GM18861 (cell line): Measurements from ENCODE around the gene FGGY.
A peak's percentile ranks its signal among the peaks of the same experiment; 100 is the strongest.
"Not testable (repeated sequence)": the region's sequence is repeated elsewhere in the genome, so short reads cannot be mapped to it uniquely, and the experiment has no call there.

Experiments used
- ATAC-seq: cut with Tn5 transposase; IDR thresholded peaks from one replicate; pipeline ENCODE4 v1.9.1; 2021; ENCODE audit not compliant: unreplicated experiment

The FGGY gene

GRCh38 chr1:59691261-59691660 is 394.4 kb downstream of the FGGY start:
- no peak for ATAC-seq

GRCh38 chr1:59692591-59692990 is 395.7 kb downstream of the FGGY start:
- ATAC-seq, result no peak

- no peak for ATAC-seq
These were observed 396.5 kb downstream of the FGGY start for GRCh38 chr1:59693406-59693805.

GRCh38 chr1:59695252-59695651 is 398.4 kb downstream of the FGGY start:
- no peak for ATAC-seq

- peak; percentile 10 for ATAC-seq
These were observed 399.7 kb downstream of the FGGY start for GRCh38 chr1:59696421-59697115.

- ATAC-seq, result peak; percentile 60
These were observed 400.4 kb downstream of the FGGY start for GRCh38 chr1:59697150-59697800.

- ATAC-seq, result no peak
These were observed 401.5 kb downstream of the FGGY start for GRCh38 chr1:59698386-59698785.

DNA sequence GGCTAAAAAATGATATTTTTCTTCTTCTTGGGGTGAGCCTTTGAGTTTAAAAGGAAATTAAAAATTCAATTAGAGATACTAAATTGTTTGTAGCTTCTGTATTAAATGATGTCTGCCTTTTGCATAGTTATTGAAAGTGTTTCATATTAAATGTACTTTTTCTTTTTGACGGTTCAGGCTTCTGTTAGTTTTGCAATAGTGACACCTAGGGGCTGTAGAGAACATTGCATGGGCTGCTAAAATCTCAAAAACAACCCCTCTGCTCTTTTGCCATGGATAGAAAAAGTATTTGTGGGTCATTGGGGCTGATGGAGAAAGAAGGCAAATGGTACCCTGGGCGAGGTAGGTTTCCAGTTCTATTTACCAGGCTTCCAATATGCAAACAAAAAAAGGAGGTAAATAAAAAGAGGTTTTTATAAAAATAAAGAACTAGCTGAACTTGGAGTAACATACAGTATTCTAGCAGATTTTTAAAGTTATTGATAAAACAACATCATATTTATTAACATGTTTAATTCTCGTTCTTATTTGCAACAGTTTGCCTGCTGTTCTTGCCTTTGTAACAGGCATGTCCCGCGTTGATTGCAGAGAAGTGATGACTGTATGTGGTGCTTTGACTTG is 402.4 kb downstream of the FGGY start:
- no peak for ATAC-seq

DNA sequence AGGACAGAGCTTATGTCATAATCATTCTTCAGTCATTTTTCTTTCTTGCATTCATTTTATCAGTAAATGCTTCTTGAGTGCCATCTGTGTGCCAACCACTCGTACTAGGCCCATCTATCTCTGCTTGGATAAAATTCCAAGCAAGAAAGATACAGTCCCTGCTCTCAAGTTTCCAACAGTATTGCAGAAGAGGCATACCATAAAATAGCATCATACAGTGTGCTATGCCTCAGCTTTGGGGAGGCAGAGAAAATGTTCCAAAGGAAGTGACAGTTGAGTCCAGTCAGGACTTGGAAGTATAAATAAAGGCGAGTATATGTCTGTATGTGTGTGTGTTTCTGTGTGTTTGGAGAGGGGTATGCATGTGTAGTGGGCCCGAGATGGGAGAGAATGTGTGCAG is 404.5 kb downstream of the FGGY start:
- no peak for ATAC-seq

GRCh38 chr1:59703226-59703917 is 406.5 kb downstream of the FGGY start:
- ATAC-seq, result no peak

DNA sequence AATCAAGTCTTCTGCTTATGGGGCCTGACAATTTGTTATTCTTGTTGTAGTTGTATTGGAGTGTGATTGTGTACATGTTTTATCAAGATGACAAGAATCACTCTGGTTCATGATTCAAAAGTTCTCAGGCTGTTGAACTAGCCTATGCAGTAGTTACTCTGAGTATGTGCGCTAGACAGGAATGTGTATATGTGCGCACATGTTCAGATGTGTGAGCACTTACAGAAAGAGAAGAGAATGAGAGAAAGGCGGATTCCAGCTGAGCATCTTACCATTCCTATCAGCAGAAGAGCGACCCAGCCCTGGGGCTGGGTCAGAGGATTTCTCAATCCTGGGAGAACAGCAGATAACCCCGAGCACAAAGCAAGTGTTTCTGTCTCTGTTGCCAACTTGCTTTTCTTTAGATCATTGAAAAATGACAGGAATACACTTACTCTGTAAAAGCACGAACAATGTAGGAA is 407.1 kb downstream of the FGGY start:
- no peak for ATAC-seq

DNA sequence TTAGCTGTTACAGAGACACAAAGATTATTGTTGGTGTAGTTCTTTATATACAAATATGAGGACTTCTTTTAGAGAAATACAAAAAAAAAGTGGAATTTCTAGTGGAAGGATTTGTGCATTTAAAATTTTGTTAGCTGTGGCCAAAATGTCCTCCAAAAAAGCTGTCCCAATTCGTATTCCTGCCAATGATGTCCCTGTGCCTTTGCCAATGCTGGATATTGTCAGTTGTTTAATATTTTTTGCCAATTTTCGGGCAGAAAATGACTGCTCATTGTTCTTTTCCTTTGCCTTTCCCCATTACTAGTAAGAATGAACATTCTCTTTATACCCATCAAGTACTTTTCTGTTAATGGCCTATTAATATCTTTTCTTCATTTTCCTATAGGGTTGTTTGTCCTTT is 407.8 kb downstream of the FGGY start:
- ATAC-seq, result no peak

DNA sequence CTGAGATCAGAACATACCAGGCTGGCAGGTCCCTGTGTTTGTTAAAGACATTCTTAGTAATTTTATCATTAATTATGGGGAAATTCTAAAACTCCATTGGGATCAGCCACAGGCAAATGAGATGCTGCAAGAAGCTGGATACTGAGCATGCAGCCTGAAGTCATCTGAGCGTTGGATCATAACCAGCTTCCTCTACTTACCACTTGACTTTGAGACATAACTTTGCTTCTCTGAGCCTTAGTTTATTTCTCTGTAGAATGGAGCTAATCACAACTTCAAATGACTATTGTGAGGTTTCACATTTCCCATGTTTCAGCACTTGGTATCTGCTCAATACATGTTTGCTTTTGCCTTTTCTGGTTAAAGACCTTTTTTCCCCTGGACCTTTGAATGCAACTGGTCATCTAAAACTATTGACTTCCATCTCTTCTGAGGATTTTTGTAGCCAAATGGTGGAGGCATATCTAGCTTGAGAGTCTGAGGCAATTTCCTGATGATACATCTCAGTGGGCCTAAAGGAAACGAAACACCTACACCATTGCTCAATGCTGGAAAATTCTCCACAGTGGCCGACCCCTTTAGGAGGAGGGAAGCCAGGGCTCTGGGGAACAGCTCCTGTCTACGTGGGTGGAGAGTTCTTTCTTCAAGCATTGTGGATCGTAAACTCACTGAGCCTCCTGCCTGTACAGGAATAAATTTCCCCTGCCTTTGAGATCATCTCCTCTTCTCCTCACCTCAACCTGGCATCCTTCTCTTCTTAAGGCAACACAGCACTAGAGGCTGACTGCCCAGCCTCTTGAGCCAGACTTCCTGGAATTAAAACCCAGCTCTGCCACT is 408.8 kb downstream of the FGGY start:
- no peak for ATAC-seq

DNA sequence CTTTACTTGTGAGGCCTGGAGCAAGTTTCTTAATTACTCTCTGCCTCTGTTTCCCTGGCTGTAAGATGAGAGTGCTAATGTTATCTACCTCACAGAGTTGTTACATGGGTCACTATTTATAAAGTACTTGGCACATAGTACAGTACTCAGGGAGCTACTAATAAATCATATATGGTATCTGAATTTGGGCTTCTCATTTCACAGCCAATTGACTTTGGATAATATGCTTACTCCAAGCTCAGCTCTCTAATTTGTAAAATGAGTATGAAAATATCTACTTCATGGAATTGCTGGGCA is 409.4 kb downstream of the FGGY start:
- no peak for ATAC-seq

DNA sequence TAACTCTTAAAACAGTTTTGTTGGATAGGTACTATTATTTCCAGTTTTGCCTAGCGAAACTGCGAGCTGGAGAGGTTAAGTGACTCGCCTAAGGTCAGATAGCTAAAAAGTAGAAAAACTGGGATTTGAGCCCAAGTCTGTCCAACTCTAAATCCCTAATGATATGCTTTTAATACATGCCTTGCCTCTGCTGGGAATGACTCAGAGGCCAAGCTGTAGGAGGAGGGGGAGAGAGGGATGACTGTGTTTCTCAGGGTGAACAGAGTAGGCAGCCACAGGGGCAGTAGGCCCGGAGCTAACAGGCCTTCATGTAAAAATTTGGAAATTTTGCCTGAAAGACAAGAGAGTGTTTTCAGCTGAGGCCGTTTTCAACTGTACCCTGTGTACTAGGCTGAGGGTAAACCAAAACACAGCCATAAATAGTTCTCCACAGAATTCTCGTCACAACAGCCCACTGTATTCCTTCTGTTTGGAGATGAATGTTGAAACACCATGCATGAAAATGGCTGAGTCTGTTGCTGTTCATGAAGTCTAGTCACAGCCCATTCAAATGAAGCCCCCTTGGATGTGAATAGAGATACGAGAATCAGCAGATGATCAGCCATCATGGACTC is 410.4 kb downstream of the FGGY start:
- no peak for ATAC-seq

GRCh38 chr1:59709333-59709732 is 412.4 kb downstream of the FGGY start:
- ATAC-seq, result no peak

GRCh38 chr1:59710920-59711319 is 414.0 kb downstream of the FGGY start:
- not testable (repeated sequence) for ATAC-seq

- no peak for ATAC-seq
These were observed 417.3 kb downstream of the FGGY start for GRCh38 chr1:59714219-59714618.

DNA sequence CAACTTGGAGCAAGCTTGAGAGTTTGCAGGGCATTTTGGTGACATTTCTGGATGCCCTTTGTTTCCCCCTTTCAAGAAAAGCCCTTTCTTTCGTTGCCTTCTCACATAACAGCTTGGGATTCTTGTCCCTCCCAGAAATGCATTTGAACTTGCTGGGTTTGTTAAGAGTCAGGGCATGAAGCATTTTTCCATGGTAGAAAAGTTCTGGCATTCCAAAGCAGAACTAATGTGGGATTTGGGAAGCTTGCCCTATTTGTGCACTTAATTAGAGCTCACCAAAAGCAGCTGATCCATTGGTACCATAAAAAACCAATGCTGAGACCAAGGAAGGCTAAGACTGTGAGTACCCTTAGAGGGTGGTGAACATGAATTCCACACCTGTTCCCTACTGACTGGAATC is 418.1 kb downstream of the FGGY start:
- ATAC-seq, result no peak

GRCh38 chr1:59716832-59717231 is 419.9 kb downstream of the FGGY start:
- ATAC-seq, result no peak
